Measurements from ENCODE around the gene ST8SIA1. TPM values are rescaled to one million over a fixed set of nuclear protein-coding genes. Genes with fewer than 3 reads are reported as not detected.

ST8SIA1 gene
- total RNA-seq, 6 experiments from 2014 or later, result 0.16 to 0.37 (median 0.35) TPM; not detected in 3

- DNase-seq (no peak), ATAC-seq (no peak)
- Histone ChIP-seq H3K27ac (no peak overlapping the region), H3K4me1 (no peaks in the 10 kb centered on the region), H3K4me3 (no peak overlapping the region), H3K9me3 (no peaks in the 10 kb centered on the region), H3K36me3 (no peaks in the 10 kb centered on the region), H3K27me3 (no peaks in the 10 kb centered on the region)
- WGBS (ENCODE audit: insufficient coverage, low coverage, low lambda C conversion rate, missing lambda C conversion rate), result 62% methylated on average over 7 of the region's 7 CpGs
- TF ChIP-seq CTCF (IDR thresholded peaks at IDR 0.05), result no peak
- TF ChIP-seq POLR2A (IDR thresholded peaks at IDR 0.05), result no peak
- intact Hi-C loops (cut with DNase I), result no loop called here
These were observed 78.5 kb downstream of the ST8SIA1 start for GRCh38 chr12:22256041-22256441.

- H3K27me3 ChIP-seq, result no peaks in the 10 kb centered on the region
- H3K27ac ChIP-seq, result no peak overlapping the region
- no peak for ATAC-seq
These were observed 79.4 kb downstream of the ST8SIA1 start for GRCh38 chr12:22255097-22255496.

GRCh38 chr12:22254478-22254877, 80.0 kb downstream of the ST8SIA1 start:
- H3K27me3 ChIP-seq, result no peaks in the 10 kb centered on the region
- H3K27ac ChIP-seq, result no peak overlapping the region
- no peak overlapping the region for H3K4me3 ChIP-seq
- H3K9me3 ChIP-seq, result no peaks in the 10 kb centered on the region
- H3K4me1 ChIP-seq, result no peaks in the 10 kb centered on the region
- WGBS (ENCODE audit: insufficient coverage, low coverage, low lambda C conversion rate, missing lambda C conversion rate), result 48% methylated on average over 7 of the region's 7 CpGs
- H3K36me3 ChIP-seq, result no peaks in the 10 kb centered on the region
- intact Hi-C loops (cut with DNase I), result no loop called here
- DNase-seq, result no peak
- no peak for TF ChIP-seq CTCF (IDR thresholded peaks at IDR 0.05)
- no peak for TF ChIP-seq POLR2A (IDR thresholded peaks at IDR 0.05)
- ATAC-seq, result no peak

More at GRCh38 chr12:22255097-22255496, 79.4 kb downstream of the ST8SIA1 start:
- no peak overlapping the region for H3K4me3 ChIP-seq
- no peaks in the 10 kb centered on the region for H3K9me3 ChIP-seq
- H3K4me1 ChIP-seq, result no peaks in the 10 kb centered on the region
- WGBS (ENCODE audit: insufficient coverage, low coverage, low lambda C conversion rate, missing lambda C conversion rate), result 49% methylated on average over 11 of the region's 11 CpGs
- DNase-seq, result no peak
- intact Hi-C loops (cut with DNase I), result no loop called here
- no peak for TF ChIP-seq CTCF (IDR thresholded peaks at IDR 0.05)
- H3K36me3 ChIP-seq, result no peaks in the 10 kb centered on the region

- ATAC-seq, result no peak
- no peaks in the 10 kb centered on the region for H3K9me3 ChIP-seq
- H3K4me3 ChIP-seq, result no peak overlapping the region
- H3K27me3 ChIP-seq, result no peaks in the 10 kb centered on the region
- TF ChIP-seq CTCF (IDR thresholded peaks at IDR 0.05), result no peak
- no peak for TF ChIP-seq POLR2A (IDR thresholded peaks at IDR 0.05)
- H3K27ac ChIP-seq, result no peak overlapping the region
- H3K4me1 ChIP-seq, result no peaks in the 10 kb centered on the region
- no peak for DNase-seq
- H3K36me3 ChIP-seq, result no peaks in the 10 kb centered on the region
- intact Hi-C loops (cut with DNase I), result no loop called here
- 68% methylated on average over 3 of the region's 3 CpGs for WGBS (ENCODE audit: insufficient coverage, low coverage, low lambda C conversion rate, missing lambda C conversion rate)
These were observed 82.5 kb downstream of the ST8SIA1 start for GRCh38 chr12:22252057-22252456.

- TF ChIP-seq CTCF (IDR thresholded peaks at IDR 0.05), result no peak
- TF ChIP-seq POLR2A (IDR thresholded peaks at IDR 0.05), result no peak
- Histone ChIP-seq H3K36me3 (no peaks in the 10 kb centered on the region), H3K27ac (no peak overlapping the region), H3K4me3 (no peak overlapping the region), H3K4me1 (peaks cover 0 to 8% (median 0%) of the 10 kb centered on the region in 4 donors), H3K27me3 (no peaks in the 10 kb centered on the region), H3K9me3 (no peaks in the 10 kb centered on the region)
- DNase-seq, result no peak
- intact Hi-C loops (cut with DNase I), result no loop called here
- ATAC-seq, result no peak
- 36% methylated on average over 2 of the region's 2 CpGs for WGBS (ENCODE audit: insufficient coverage, low coverage, low lambda C conversion rate, missing lambda C conversion rate)
These were observed 83.7 kb downstream of the ST8SIA1 start for GRCh38 chr12:22250762-22251161.

Measured in right lobe of liver (tissue), 6 donors.